Hematopoietic multipotent progenitor cell (in vitro differentiated cells): ENCODE data around the gene MAP3K20. TPM values are rescaled to one million over a fixed set of nuclear protein-coding genes. Genes with fewer than 3 reads are reported as not detected.

Experiments
- DNase-seq, 3 donors: peaks; one replicate each; pipeline ENCODE4 v3.0.0-alpha.2; 2011 to 2015; ENCODE audit warnings: low read depth in 2 of 3, low spot score in 2 of 3
- total RNA-seq: library from RNA; depleted of rRNA; stranded (reverse); fragments of >200 nt; gene quantifications from one replicate; pipeline ENCODE4 v1.2.3, GENCODE V29; 2012

Gene MAP3K20
- total RNA-seq, 1 donor, result 10.2 TPM

DNA sequence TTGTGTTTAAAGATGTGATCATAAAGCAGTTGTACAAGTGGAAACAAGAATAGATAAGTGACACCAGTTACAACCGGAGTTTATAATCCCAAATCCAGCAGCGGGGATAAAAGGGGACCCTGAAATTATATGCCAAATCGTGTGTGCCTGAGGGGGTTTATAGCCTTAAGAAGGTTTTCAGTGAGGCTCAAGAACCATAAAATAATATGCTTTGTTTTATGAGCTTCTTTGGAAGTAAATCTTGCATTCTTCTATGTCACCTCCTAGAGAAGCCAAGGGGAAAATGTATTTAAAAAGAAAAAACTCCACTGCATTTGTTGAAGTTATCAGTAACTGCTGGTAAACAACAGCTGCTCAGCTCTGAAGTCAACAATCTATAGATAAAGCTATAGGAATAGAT lies 25.8 kb upstream of the MAP3K20 start:
- no peak for DNase-seq

GRCh38 chr2:173050684-173051083 lies 25.0 kb upstream of the MAP3K20 start:
- DNase-seq, result no peak

GRCh38 chr2:173051463-173052215 lies 24.0 kb upstream of the MAP3K20 start:
- no peak for DNase-seq

GRCh38 chr2:173053043-173053699 lies 22.5 kb upstream of the MAP3K20 start:
- no peak for DNase-seq

- DNase-seq, result no peak
Measured at GRCh38 chr2:173054466-173054865, 21.2 kb upstream of the MAP3K20 start.

- DNase-seq, result no peak
Measured at GRCh38 chr2:173056705-173057364, 18.8 kb upstream of the MAP3K20 start.

DNA sequence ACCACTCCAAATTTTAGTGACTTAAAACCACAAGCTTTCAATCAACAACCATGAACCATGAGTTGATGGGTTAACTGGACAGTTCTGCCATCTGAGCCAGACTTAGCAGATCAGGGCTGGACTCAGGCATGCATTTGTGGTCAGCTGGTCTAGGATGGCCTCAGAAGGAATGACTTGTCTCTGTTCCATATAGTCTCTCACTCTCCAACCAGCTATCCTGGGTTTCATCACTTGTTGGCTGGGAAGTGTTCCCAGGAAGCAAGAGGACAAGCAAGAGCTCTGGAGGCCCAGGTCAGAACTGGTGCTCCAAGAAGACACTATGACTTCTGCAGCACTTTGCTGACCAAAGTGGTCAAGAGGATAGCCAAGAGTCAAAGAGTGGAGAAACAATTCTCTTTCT lies 17.5 kb upstream of the MAP3K20 start:
- no peak for DNase-seq

GRCh38 chr2:173058673-173059072 lies 17.0 kb upstream of the MAP3K20 start:
- DNase-seq, result no peak

DNA sequence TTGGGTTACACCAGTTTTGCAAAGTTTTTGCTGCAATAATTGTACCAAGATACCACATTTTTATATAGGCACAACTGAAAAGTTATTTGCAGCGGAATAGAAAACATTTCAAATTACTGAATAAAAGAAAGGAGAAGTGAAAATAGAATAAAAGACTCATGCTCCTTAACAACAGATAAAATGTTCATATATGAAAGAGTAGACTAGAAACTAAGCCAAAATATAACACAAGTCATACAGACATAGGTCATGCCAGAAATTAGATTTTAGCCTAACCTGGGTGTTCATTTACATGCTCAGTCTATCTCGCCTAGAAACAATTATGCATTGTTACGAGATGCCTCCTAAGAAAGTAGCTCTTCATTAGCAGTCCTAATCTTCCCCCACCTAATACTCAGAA lies 16.4 kb upstream of the MAP3K20 start:
- no peak for DNase-seq

- peak in 1 of 3 donors; percentile 53 for DNase-seq
Measured at GRCh38 chr2:173059971-173060461, 15.6 kb upstream of the MAP3K20 start.

GRCh38 chr2:173062801-173063200 lies 12.8 kb upstream of the MAP3K20 start:
- no peak for DNase-seq

DNA sequence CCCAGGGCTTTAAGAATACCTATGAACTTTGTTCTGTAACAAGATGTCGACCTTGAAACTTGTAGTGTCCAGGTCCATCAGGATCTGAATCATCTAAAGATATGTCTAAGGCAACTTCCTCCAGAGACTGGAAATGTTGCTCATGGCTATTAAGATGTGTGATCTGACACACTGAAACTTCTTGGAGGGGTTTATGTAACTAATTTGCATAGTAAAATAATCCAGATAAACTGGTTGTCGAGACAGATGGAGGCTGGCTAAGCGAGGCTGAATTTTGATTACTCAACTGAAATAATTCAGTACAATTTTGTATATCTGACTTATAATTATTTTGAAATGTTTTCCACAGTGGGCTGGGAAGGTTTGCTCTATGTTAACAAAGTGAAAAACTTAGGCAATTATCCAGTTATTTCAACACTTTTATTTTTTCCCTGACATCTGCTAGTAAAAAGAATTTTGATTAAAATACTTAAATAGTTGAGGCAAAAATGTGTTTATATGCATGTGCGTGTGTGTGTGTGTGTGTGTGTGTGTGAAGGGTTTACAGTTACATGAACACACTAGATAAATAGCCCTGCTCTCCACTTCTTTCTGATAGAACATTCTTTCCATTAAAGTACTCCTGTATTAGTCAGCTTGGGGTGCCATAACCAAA lies 11.4 kb upstream of the MAP3K20 start:
- no peak for DNase-seq

- no peak for DNase-seq
Measured at GRCh38 chr2:173066887-173067676, 8.6 kb upstream of the MAP3K20 start.

- DNase-seq, result no peak
Measured at GRCh38 chr2:173075056-173075780, 428 bp upstream of the MAP3K20 start.

DNA sequence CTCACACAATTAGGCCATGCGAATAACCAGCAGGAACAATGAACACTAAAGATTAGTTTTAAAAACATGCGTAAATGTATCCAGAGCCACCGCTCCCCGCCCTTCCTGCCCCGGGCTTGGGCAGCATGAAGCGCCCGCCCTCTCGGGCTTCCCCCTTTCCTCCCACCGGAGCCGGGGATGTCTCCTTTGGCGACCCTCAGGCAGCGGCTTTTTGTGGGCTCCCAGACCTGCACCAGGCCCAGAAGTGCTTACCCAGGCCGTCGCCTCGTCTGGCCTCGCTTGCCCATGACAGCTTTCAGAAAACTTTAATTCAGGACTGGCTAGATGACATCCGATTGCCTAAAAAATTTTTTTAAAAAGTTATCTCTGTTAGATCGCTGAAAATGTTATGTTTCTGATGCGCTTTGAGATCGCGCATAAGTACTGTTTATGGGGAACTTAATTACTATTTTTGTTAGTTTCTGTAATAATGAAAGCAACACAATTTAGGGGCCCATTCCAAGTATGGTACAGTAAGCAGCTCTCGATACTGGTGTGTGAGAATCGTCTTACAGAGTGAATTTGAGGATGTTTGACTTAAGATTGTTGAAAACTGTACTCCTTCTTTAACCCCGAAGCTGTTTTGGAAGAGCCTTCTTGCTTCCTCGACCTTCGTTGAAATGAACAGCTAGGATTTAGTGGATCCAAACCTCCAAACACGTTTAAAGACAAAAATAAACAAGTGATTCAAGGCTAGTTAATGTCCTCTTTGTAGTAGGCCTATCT lies 1.1 kb downstream of the MAP3K20 start:
- DNase-seq, result no peak

- no peak for DNase-seq
Measured at GRCh38 chr2:173077506-173078177, 2.0 kb downstream of the MAP3K20 start.

- DNase-seq, result no peak
Measured at GRCh38 chr2:173079141-173079540, 3.5 kb downstream of the MAP3K20 start.
